ENCODE results near the gene UGT1A8.

GRCh38 chr2:233603520-233603919 lies 13.9 kb upstream of the UGT1A8 start:
- no peak for TF ChIP-seq EZH2 (IDR thresholded peaks at IDR 0.05)
- no peak for TF ChIP-seq POLR2AphosphoS5 (IDR thresholded peaks at IDR 0.05; ENCODE audit: borderline replicate concordance, low read depth, low read length)
- TF ChIP-seq FOXP2 (optimal IDR thresholded peaks at IDR 0.05; ENCODE audit: control extremely low read depth, extremely low read length, insufficient read depth), result no peak

Measured in SK-N-MC (cell line).